Renal cortex interstitium (tissue), 11 donors: ENCODE data around the gene HOXD12. TPM values are rescaled to one million over a fixed set of nuclear protein-coding genes. Genes with fewer than 3 reads are reported as not detected.
A peak's percentile ranks its signal among the peaks of the same experiment; 100 is the strongest.

Experiments
- DNase-seq, 11 donors: peaks; one replicate each; pipeline ENCODE4 v3.0.0-alpha.2; 2013; ENCODE audit warnings: low read depth in 9 of 11, low spot score in 4 of 11; ENCODE audit errors: extremely low read depth in 1 of 11
- polyA plus RNA-seq, 3 donors: library from polyadenylated mRNA; unstranded; fragments of 120-200 nt; gene quantifications; one replicate each; pipeline ENCODE4 v1.2.1, GENCODE V29; 2013; ENCODE audit not compliant: insufficient read length in 3 of 3

HOXD12 gene
- polyA plus RNA-seq, 3 donors, result 0.26 to 0.76 (median 0.62) TPM

- DNase-seq, result no peak
These were observed 2.2 kb downstream of the HOXD12 start for GRCh38 chr2:176101842-176102241.

DNA sequence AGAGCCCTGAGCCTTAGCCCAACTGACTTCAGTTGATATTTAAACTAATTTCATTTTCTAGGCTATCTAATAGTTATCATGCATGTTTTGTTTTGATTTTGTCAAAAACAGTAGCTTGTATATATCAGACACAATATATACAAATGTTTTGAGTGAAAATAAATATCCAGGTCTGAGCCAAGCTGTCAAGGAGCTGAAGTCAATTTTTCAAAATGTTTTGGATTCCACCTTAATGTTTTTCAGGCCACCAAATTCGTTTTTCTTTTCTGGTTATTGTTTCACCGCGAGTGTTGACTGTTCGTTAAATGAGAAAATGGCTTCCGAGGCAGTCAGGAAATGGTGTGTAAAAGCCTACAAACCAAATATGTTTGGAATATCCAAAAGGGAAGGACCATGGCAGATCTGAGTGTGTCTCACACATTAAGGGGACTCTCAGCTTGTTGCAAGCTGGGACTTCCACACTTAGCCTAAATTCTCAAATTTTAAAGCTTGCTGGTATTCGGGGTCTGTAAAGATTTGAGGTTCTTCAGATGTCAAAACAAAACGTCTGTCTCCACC lies 2.8 kb downstream of the HOXD12 start:
- no peak for DNase-seq

GRCh38 chr2:176103194-176103593 lies 3.6 kb downstream of the HOXD12 start:
- DNase-seq, result no peak

DNA sequence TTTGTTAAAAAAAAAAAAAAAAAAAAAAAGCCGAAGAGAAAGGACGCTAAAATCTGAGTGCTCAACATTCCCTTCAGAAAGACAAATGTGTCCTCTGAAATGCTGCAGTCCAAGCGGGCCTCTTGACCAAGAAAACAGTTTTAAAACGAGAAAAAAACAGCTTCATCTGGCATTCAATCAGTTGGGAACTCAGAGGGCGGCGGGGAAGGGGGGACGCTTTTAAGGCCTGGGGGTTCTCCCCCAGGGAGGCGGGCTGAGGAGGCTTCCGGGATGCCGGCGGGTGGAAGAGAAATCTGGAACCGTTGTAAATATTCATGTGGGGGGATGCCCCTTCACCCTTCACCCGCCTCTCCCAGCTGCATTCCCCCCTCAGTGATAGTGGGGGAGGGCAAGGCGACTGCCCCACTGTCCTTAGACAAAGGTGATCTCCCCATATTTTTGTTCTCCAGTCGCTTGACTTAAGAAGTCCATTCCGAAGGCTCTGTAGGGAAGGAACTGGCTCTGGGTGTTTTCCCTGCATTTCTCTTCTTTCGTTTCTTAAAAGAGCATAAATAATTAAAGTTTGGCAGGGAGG lies 4.2 kb downstream of the HOXD12 start:
- DNase-seq, result no peak

GRCh38 chr2:176104316-176105077 lies 4.9 kb downstream of the HOXD12 start:
- DNase-seq, result no peak

DNA sequence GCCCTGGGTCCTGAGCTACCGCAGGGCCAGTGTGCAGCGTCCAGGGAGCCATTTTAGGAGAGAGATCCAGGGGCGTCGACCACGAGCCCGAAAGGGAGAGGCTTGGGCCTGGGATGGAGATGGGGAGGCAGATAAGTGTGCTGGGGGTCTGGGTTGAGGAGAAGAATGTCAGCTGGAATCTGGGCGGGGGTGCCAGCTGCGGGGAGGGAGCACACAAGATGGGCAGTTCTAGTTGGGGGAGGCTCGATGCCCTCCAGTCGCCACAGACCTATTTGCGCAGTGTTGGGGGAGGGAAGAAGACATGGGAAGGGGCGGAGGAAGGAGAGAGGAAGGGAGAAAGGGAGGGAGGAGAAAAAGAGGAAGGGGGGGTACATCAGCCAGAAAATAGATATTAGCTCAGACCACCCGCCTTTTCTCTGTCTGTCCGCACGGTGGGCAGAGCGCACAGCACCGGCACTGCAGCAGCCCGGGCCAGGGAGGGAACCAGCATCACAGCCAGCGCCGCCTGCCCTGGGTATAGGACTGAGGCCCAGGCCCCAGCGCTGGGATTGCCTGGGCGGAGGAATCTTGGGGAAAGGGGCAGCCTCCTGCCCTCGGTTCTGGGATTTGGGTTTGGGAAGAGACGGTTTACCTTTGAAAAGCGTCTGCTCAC lies 5.6 kb downstream of the HOXD12 start:
- DNase-seq, result peak in 2 of 11 donors; percentile 72 to 85

DNA sequence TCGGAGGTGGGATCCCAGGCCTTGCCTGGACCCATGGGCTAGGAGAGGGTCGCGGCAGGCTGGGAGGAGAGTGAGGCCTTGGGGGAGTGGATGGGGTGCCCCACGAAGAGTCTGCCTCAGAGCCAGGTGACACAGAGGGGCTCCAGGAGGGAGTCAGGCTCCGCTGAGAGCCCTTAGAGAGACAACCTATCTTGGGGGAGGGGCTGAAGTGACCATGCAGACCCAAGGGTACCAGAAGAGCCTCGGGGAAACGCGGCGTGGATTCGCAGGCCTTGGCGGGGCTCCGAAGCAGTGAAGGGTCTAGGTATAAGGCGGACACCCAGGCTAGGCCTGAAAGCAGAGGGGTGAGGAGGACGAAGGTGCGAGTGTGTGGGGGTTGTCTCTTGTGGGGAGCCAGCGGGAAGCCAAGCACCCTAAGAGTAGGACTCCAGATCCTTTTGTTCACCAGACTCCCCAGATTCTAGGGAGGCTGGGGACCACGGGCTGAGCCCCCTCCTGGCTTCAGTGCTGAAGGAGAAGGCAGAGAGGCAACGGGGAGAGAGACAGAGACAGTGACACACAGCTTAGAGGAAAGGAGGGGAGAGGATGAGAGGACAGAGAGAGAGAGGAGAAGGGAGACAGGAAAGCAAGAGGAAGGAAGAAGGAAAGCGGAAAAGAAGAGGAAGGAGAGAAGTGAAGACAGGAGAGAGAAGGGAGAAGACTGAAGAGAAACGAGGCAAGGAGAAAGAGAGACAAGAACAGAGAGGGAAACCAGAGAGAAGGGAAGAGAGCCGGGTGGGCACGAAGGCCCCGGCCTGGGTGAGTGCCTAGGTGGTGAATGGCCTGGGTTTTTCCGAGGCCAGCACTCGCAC lies 6.4 kb downstream of the HOXD12 start:
- no peak for DNase-seq

DNA sequence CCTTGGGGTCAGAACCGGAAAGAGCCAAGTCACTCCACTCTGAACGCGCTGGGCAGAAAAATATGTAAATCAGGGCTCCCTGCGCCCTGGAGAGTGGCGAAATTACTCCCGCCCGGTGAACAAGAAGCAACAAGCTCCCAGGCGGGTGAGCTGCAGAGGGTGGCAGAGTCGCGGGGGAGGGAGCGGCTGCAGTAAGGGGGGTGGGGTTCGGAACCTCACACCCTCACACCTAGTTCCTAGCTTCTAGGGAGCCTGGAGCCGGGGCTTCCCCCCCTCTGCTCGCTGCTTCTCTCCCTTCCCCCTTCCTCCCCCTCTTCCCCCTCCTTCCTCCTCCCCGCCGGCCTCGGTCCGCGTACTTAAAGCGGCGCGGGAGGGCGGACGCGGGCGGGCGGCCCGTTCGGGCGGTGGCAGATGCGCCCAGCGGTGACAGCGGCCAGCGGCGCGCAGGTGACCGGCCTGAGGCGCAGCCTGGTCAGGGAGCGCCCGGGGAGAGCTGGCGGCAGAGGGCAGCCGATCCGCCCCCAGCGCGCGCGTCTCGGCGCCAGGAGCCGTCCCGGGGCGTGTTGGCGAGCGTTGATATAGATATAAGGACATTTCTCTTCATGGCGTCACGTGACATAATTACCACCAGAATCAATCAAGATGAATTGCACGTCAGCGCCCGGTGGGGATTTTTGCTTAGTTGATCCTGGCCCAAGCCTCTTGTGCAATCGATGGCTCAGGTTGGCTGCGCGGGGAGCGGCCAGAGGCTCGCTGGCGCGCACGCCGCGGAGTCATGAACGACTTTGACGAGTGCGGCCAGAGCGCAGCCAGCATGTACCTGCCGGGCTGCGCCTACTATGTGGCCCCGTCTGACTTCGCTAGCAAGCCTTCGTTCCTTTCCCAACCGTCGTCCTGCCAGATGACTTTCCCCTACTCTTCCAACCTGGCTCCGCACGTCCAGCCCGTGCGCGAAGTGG lies 7.3 kb downstream of the HOXD12 start, which contains the start of gene HOXD11:
HOXD11 (plus strand) TSS at position 700 of the 959 bp plus-strand sequence; CDS start at position 776, 76 bp downstream.
- no peak for DNase-seq

GRCh38 chr2:176107731-176108181 lies 8.2 kb downstream of the HOXD12 start:
- no peak for DNase-seq

- no peak for DNase-seq
These were observed 9.8 kb downstream of the HOXD12 start for GRCh38 chr2:176109192-176109901.

- no peak for DNase-seq
These were observed 10.4 kb downstream of the HOXD12 start for GRCh38 chr2:176109946-176110345.

- DNase-seq, result no peak
These were observed 11.1 kb downstream of the HOXD12 start for GRCh38 chr2:176110415-176111308.

DNA sequence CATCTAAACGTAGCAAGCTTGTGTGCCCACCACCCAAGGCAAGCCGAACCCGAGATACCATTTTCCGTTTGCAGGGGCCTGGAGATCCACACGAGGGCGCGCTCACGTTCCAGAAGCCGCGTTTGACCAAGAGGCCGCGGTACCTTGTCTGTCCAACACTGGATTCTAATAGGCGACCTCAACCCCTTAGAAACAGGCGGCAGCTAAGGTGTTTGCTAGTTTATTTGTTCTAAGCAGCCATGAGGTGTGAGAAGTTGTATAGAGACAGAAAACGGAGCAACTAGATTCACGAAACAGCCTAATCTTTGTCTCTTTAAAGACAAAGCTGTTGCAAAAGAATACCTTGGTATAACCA lies 11.7 kb downstream of the HOXD12 start:
- peak in 5 of 11 donors; percentile 82 to 89 (median 86) for DNase-seq

- no peak for DNase-seq
These were observed 12.3 kb downstream of the HOXD12 start for GRCh38 chr2:176111846-176112374.

DNA sequence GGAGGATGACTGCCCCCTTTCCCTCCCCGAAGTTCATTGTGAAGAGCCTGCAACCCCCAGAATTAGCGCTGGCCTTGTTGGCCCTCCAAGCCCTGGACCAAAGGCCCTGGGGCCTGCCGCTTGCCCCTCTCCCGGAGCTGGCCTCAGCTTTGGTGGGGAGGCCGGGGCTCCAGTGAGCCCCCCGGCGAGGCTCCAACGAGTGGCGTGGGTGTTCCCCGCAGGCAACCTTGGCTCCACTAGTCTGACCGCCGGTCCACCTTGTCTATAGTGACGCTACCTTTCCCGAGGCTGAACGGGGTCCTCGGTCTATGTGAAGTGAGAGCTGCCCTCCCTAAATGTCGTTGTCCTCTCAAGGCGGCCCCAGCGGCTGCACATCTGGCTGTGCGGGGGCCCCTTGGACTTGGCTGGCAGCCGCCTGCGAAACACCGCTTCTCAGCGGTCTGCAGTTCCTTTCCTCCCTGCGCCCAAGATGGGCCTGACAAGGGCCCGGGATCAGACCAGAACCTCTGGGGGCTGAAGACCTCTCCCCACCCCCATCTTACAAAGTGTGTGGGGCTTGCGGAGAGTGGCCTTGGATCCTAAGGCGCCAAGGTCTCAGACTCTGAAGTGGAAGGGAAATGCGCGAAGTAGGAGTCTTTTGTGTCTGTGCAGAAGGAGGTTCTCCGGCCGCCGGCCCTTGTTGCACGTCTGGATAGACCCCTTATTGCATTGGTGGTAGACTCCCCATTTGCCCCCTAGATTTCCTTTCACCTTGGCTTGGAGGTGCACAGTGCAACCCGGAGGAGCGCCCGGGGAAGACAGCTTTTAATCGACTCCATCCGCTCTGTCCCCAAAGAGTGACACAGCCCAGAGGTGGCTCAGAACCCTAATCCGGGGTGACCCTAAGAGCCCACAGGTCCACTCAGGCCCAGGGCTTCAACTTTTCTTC lies 13.0 kb downstream of the HOXD12 start:
- DNase-seq, result no peak
